SU-DHL-6 (cell line): ENCODE measurements around the gene MITD1.

Experiments used
- EZH2phosphoT487 ChIP-seq: fragments of 200-600 bp; sonication (generic), shearing (Covaris generic); conservative IDR thresholded peaks from 2 replicates; pipeline ENCODE4 v1.6.1; 2018; ENCODE audit warnings: mild to moderate bottlenecking, antibody characterized with exemption, low read length, moderate library complexity, mixed read lengths
- TF ChIP-seq, protein P1 (sequence below): fragments of 200-600 bp; sonication (generic); IDR thresholded peaks from one replicate; pipeline ENCODE4 v1.5.1; 2017; ENCODE audit warnings: antibody characterized with exemption, mild to moderate bottlenecking, low read length, moderate library complexity; ENCODE audit not compliant: insufficient read depth, poor library complexity, severe bottlenecking

GRCh38 chr2:99158599-99158998, 22.3 kb downstream of the MITD1 start:
- TF ChIP-seq, protein P1, sequence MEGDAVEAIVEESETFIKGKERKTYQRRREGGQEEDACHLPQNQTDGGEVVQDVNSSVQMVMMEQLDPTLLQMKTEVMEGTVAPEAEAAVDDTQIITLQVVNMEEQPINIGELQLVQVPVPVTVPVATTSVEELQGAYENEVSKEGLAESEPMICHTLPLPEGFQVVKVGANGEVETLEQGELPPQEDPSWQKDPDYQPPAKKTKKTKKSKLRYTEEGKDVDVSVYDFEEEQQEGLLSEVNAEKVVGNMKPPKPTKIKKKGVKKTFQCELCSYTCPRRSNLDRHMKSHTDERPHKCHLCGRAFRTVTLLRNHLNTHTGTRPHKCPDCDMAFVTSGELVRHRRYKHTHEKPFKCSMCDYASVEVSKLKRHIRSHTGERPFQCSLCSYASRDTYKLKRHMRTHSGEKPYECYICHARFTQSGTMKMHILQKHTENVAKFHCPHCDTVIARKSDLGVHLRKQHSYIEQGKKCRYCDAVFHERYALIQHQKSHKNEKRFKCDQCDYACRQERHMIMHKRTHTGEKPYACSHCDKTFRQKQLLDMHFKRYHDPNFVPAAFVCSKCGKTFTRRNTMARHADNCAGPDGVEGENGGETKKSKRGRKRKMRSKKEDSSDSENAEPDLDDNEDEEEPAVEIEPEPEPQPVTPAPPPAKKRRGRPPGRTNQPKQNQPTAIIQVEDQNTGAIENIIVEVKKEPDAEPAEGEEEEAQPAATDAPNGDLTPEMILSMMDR, result no peak
- no peak for TF ChIP-seq EZH2phosphoT487
